Measurements from ENCODE around the gene TMEM129.

TMEM129 gene

DNA sequence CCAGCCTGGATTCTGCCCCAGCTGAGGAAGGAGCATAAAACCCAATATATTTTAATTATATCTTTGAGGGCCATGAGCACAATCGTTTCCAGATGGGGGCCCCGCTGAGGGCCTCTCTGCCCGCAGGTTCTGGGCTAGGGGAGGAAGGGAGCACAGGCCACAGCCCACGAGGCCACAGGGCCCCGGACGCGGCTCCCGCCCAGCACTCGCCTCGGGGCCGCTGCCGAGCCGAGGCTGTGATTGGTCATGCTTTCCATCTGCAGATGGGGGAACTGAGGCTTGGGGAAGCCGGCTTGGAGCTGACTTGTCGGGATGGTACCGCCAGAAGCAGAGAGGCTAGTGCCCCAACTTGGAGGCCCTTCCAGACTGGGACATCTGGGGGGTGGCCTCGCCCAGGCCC, 34.2 kb upstream of the TMEM129 start:
- H3K4me1 ChIP-seq (ENCODE audit: control insufficient read depth, insufficient read depth, low read length) = no peaks in the 10 kb centered on the region
- H3K4me3 ChIP-seq (ENCODE audit: low read depth, low read length) = no peak overlapping the region
- TF ChIP-seq ZBTB17 (tag by site-specific recombination; IDR thresholded peaks at IDR 0.05) (no peak), ZNF19 (tag by site-specific recombination; IDR thresholded peaks at IDR 0.05; ENCODE audit: low read depth) (no peak), ZNF530 (tag by site-specific recombination; IDR thresholded peaks at IDR 0.05; ENCODE audit: low read depth) (no peak), REST (tag by site-specific recombination; IDR thresholded peaks at IDR 0.05) (no peak), ZNF791 (tag by site-specific recombination; IDR thresholded peaks at IDR 0.05) (no peak), ZBTB11 (tag by site-specific recombination; conservative IDR thresholded peaks at IDR 0.05; ENCODE audit: low read depth) (no peak), ZNF843 (tag by site-specific recombination; IDR thresholded peaks at IDR 0.05) (no peak), OSR2 (tag by site-specific recombination; IDR thresholded peaks at IDR 0.05) (no peak), ZNF175 (tag by site-specific recombination; IDR thresholded peaks at IDR 0.05) (no peak)
- H3K9me3 ChIP-seq (ENCODE audit: control insufficient read depth, insufficient read depth, low read depth, low read length) = no peaks in the 10 kb centered on the region
- no peaks in the 10 kb centered on the region for H3K36me3 ChIP-seq (ENCODE audit: control insufficient read depth in 2 of 2, insufficient read depth in 1 of 2, low read length in 2 of 2)
- POLR2A ChIA-PET = interaction anchor here (1.5 kb wide), 1 partner anchor 9 kb away, joined by 4 read pairs; no protein-coding TSS in a partner anchor
- CTCF ChIA-PET = no interaction called here
- no peak overlapping the region for H3K27ac ChIP-seq (ENCODE audit: extremely low read depth, low read depth, low read length)

DNA sequence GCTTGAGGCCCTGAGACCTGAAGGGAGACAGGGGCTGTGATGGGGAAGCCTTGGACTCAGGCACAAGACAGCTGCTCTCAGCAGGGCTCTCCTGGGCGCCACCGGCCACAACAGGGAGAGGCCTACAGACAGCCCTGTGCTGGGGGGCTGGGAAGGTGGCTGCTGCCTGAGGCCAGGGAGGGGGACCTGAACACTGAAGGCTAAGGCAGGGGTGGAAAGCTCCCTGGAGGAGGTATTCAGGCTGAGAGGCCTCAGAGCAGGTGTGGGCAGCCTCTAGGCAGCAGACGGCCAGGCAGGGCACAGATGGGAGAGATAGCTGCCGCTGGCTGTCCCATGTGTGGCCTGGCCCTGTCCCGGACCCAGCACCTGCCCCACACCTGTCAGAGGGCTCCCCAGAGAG, 33.2 kb upstream of the TMEM129 start:
- Histone ChIP-seq H3K27ac (ENCODE audit: extremely low read depth, low read depth, low read length) (no peak overlapping the region), H3K36me3 (ENCODE audit: control insufficient read depth in 2 of 2, insufficient read depth in 1 of 2, low read length in 2 of 2) (no peaks in the 10 kb centered on the region), H3K4me3 (ENCODE audit: low read depth, low read length) (no peak overlapping the region), H3K9me3 (ENCODE audit: control insufficient read depth, insufficient read depth, low read depth, low read length) (no peaks in the 10 kb centered on the region), H3K4me1 (ENCODE audit: control insufficient read depth, insufficient read depth, low read length) (no peaks in the 10 kb centered on the region)
- POLR2A ChIA-PET = interaction anchor here (1.5 kb wide), 1 partner anchor 8 kb away, joined by 4 read pairs; no protein-coding TSS in a partner anchor
- CTCF ChIA-PET = interaction anchor here (0.8 kb wide), 1 partner anchor 56 kb away, joined by 6 read pairs; no protein-coding TSS in a partner anchor
- TF ChIP-seq ZNF140 (tag by site-specific recombination; IDR thresholded peaks at IDR 0.05) (no peak), ZNF776 (tag by site-specific recombination; IDR thresholded peaks at IDR 0.05; ENCODE audit: borderline replicate concordance) (no peak), GLIS2 (tag by site-specific recombination; IDR thresholded peaks at IDR 0.05) (no peak), ZBTB1 (tag by site-specific recombination; IDR thresholded peaks at IDR 0.05) (no peak), ZNF785 (tag by site-specific recombination; IDR thresholded peaks at IDR 0.05) (no peak), ZNF37A (tag by site-specific recombination; IDR thresholded peaks at IDR 0.05) (no peak), ZNF184 (tag by site-specific recombination; IDR thresholded peaks at IDR 0.05) (no peak), ZNF48 (tag by site-specific recombination; IDR thresholded peaks at IDR 0.05) (no peak), SP7 (tag by site-specific recombination; IDR thresholded peaks at IDR 0.05) (no peak), EGR2 (tag by site-specific recombination; IDR thresholded peaks at IDR 0.05; ENCODE audit: low read depth) (peak; percentile 76), ZNF341 (tag by site-specific recombination; IDR thresholded peaks at IDR 0.05; ENCODE audit: low read depth) (no peak), ZNF391 (tag by site-specific recombination; IDR thresholded peaks at IDR 0.05; ENCODE audit: borderline replicate concordance, low read depth) (no peak), KLF1 (tag by site-specific recombination; IDR thresholded peaks at IDR 0.05) (peak; percentile 69), ZBTB8A (tag by site-specific recombination; IDR thresholded peaks at IDR 0.05) (peak; percentile 54), ZNF18 (tag by site-specific recombination; IDR thresholded peaks at IDR 0.05) (no peak), ZNF792 (tag by site-specific recombination; IDR thresholded peaks at IDR 0.05) (no peak)
- TF ChIP-seq, protein P1, sequence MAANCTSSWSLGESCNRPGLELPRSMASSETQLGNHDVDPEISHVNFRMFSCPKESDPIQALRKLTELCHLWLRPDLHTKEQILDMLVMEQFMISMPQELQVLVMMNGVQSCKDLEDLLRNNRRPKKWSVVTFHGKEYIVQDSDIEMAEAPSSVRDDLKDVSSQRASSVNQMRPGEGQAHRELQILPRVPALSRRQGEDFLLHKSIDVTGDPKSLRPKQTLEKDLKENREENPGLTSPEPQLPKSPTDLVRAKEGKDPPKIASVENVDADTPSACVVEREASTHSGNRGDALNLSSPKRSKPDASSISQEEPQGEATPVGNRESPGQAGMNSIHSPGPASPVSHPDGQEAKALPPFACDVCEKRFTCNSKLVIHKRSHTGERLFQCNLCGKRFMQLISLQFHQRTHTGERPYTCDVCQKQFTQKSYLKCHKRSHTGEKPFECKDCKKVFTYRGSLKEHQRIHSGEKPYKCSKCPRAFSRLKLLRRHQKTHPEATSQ (tag by site-specific recombination; IDR thresholded peaks at IDR 0.05) = no peak
- TF ChIP-seq, protein P2, sequence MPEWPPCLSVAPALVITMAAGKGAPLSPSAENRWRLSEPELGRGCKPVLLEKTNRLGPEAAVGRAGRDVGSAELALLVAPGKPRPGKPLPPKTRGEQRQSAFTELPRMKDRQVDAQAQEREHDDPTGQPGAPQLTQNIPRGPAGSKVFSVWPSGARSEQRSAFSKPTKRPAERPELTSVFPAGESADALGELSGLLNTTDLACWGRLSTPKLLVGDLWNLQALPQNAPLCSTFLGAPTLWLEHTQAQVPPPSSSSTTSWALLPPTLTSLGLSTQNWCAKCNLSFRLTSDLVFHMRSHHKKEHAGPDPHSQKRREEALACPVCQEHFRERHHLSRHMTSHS (tag by site-specific recombination; IDR thresholded peaks at IDR 0.05) = no peak
